ENCODE measurements around the gene RHO. TPM values are rescaled to one million over a fixed set of nuclear protein-coding genes. Genes with fewer than 3 reads are reported as not detected.
"Not testable (repeated sequence)": the region's sequence is repeated elsewhere in the genome, so short reads cannot be mapped to it uniquely, and the experiment has no call there.

Gene RHO
- total RNA-seq, 1 donor from 2014 or later = not detected

DNA sequence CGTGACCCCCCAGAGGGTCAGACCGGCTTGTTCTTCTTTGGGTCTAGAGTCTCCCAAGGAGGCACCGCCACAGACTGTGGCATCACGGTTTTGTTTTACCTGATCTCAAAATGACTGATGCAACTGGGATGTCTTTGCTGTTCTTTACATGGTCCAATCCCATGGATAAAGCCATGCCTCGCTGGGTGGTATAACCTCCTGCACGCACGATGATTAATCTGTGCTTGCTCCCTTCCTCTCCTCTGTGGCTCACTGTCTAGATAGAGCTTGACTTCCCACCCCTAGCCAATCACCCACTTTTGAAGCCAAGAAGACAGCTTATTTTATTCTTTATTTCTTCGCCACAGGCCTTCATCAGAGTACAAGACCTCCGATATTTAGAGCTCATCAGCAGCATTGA lies 36.6 kb upstream of the RHO start:
- H3K4me3 Mint-ChIP-seq (ENCODE audit: unreplicated experiment) = no peak overlapping the region
- H3K4me1 Mint-ChIP-seq (ENCODE audit: low read depth) = peaks cover 33% of the 10 kb centered on the region
- no peak for DNase-seq (ENCODE audit: low spot score)
- H3K27me3 Mint-ChIP-seq (ENCODE audit: low read depth) = no peaks in the 10 kb centered on the region
- H3K27ac Mint-ChIP-seq (ENCODE audit: unreplicated experiment) = peak overlapping the region; percentile 77
- H3K9me3 Mint-ChIP-seq (ENCODE audit: low read depth) = no peaks in the 10 kb centered on the region
- H3K36me3 Mint-ChIP-seq (ENCODE audit: low read depth) = peaks cover 8% of the 10 kb centered on the region
- TF ChIP-seq, protein P1, sequence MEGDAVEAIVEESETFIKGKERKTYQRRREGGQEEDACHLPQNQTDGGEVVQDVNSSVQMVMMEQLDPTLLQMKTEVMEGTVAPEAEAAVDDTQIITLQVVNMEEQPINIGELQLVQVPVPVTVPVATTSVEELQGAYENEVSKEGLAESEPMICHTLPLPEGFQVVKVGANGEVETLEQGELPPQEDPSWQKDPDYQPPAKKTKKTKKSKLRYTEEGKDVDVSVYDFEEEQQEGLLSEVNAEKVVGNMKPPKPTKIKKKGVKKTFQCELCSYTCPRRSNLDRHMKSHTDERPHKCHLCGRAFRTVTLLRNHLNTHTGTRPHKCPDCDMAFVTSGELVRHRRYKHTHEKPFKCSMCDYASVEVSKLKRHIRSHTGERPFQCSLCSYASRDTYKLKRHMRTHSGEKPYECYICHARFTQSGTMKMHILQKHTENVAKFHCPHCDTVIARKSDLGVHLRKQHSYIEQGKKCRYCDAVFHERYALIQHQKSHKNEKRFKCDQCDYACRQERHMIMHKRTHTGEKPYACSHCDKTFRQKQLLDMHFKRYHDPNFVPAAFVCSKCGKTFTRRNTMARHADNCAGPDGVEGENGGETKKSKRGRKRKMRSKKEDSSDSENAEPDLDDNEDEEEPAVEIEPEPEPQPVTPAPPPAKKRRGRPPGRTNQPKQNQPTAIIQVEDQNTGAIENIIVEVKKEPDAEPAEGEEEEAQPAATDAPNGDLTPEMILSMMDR (IDR thresholded peaks at IDR 0.05) = no peak

DNA sequence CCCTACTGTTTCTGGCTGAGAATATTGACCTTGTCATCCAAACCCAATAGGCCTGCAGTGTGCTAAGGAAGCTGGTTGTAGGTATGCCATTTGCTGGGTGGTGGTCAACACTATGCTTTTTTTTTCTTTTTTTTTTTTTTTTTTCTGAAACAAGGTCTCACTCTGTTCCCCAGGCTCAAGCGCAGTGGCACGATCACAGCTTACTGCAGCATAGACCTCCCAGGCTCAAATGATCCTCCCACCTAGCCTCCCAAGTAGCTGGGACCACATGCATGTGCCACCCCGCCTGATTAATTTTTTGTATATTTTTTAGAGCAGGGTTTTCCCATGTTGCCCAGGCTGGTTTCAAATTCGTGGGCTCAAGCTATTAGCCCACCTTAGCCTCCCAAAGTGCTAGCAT lies 35.7 kb upstream of the RHO start:
- no peak for DNase-seq (ENCODE audit: low spot score)
- Mint-ChIP-seq H3K27me3 (ENCODE audit: low read depth) (no peaks in the 10 kb centered on the region), H3K4me1 (ENCODE audit: low read depth) (peaks cover 28% of the 10 kb centered on the region), H3K27ac (ENCODE audit: unreplicated experiment) (no peak overlapping the region), H3K36me3 (ENCODE audit: low read depth) (peaks cover 8% of the 10 kb centered on the region), H3K9me3 (ENCODE audit: low read depth) (no peaks in the 10 kb centered on the region), H3K4me3 (ENCODE audit: unreplicated experiment) (no peak overlapping the region)
- TF ChIP-seq, protein P1 (IDR thresholded peaks at IDR 0.05) = no peak

DNA sequence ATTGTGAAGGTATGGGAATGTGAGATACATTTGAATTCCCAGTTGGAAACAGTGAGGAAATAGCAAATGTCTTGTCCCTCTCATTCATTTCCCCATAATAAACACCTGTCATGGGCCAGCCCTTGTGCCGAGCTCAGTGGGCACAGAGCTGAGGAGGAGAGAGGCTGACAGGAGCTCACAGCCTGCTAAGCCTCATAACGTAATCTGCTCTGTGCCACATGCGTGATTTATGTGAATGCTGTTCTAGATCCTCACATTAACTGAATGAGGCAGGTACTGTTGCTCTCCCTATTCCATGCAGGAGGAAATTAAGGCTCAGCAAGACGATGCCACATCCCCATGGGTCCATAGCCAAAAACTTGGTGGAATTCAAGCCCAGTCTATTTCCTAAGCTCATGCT lies 35.2 kb upstream of the RHO start:
- DNase-seq (ENCODE audit: low spot score) = no peak
- peaks cover 28% of the 10 kb centered on the region for H3K4me1 Mint-ChIP-seq (ENCODE audit: low read depth)
- TF ChIP-seq, protein P1 (IDR thresholded peaks at IDR 0.05) = no peak

DNA sequence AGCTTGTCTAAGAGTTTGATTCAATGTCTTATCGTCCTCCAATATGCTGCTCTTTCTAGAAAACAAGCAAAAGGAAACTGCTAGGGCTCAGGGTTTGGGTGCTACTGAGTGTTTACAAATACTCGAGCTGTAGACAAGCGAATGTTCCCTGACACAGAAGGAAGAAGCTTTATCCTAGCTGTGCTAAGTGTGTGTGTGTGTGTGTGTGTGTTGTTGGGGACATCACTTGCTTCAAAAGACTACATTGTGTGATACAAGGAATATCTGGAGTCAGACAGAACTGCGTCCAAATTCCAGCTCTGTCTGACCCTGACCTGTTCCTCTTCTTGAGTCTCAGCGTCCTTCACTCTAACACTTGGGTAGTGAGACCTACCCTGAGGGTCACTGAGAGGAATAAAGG lies 33.9 kb upstream of the RHO start:
- not testable (repeated sequence) for DNase-seq (ENCODE audit: low spot score); H3K36me3 Mint-ChIP-seq (ENCODE audit: low read depth); H3K27me3 Mint-ChIP-seq (ENCODE audit: low read depth); H3K4me3 Mint-ChIP-seq (ENCODE audit: unreplicated experiment); H3K9me3 Mint-ChIP-seq (ENCODE audit: low read depth)
- H3K27ac Mint-ChIP-seq (ENCODE audit: unreplicated experiment) = peak overlapping the region; percentile 50
- H3K4me1 Mint-ChIP-seq (ENCODE audit: low read depth) = peaks cover 35% of the 10 kb centered on the region

More for the DNA sequence above, 35.2 kb upstream of the RHO start:
- no peaks in the 10 kb centered on the region for H3K27me3 Mint-ChIP-seq (ENCODE audit: low read depth)
- no peak overlapping the region for H3K4me3 Mint-ChIP-seq (ENCODE audit: unreplicated experiment)
- H3K36me3 Mint-ChIP-seq (ENCODE audit: low read depth) = peaks cover 8% of the 10 kb centered on the region
- H3K9me3 Mint-ChIP-seq (ENCODE audit: low read depth) = no peaks in the 10 kb centered on the region
- H3K27ac Mint-ChIP-seq (ENCODE audit: unreplicated experiment) = no peak overlapping the region

DNA sequence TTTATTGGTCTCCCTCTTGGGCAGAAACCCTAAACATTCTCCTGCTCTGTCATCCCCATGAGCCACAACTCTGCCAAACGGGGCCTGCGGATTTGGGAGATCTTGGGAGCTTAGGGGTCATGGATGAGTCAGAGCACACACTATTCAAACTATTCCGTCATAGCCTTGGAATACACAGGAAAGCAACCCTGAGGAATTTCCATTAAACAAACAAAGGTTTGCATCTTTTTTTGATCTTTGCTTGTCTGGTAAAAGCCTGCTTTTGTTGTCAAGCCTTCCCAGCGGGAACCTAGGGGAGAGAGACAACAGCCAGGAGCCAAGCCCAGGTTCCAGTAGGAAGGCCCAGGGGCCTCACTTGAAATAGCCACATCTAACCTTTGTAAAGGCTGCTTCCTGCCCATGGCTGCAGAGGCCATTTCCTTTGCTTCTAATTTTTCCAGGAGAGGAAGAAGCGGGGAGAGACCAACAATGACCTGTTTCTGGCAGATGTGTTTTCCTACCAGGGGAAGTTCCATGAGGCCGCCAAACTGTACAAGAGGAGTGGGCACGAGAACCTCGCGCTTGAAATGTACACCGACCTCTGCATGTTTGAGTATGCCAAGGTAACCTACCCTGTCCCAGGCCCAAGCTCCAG lies 33.3 kb upstream of the RHO start:
- not testable (repeated sequence) for H3K36me3 Mint-ChIP-seq (ENCODE audit: low read depth); DNase-seq (ENCODE audit: low spot score); H3K27me3 Mint-ChIP-seq (ENCODE audit: low read depth); H3K4me3 Mint-ChIP-seq (ENCODE audit: unreplicated experiment); H3K9me3 Mint-ChIP-seq (ENCODE audit: low read depth)
- Mint-ChIP-seq H3K4me1 (ENCODE audit: low read depth) (peaks cover 35% of the 10 kb centered on the region), H3K27ac (ENCODE audit: unreplicated experiment) (peak overlapping the region; percentile 50)

DNA sequence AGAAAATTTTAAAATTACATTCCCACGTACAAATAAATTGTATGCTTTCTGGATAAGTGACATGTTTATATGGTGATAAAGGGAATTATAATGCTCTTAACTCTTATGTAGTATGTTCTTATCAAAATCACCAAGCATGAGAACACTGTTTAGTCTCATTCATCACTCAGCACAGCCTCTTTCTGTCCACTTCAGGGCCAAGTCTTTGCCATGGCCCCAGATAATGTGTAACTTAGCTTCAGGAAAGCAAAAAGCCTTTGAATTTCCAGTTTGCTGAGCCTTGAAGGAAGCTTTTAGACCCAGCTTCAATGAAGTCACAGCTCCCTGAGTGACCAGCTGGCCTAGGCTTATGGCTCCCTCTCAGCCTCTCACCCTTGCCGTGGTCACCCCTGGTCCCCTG lies 30.6 kb upstream of the RHO start:
- peaks cover 43% of the 10 kb centered on the region for H3K4me1 Mint-ChIP-seq (ENCODE audit: low read depth)
- not testable (repeated sequence) for H3K27me3 Mint-ChIP-seq (ENCODE audit: low read depth); DNase-seq (ENCODE audit: low spot score); H3K36me3 Mint-ChIP-seq (ENCODE audit: low read depth); H3K27ac Mint-ChIP-seq (ENCODE audit: unreplicated experiment); H3K9me3 Mint-ChIP-seq (ENCODE audit: low read depth); H3K4me3 Mint-ChIP-seq (ENCODE audit: unreplicated experiment)

DNA sequence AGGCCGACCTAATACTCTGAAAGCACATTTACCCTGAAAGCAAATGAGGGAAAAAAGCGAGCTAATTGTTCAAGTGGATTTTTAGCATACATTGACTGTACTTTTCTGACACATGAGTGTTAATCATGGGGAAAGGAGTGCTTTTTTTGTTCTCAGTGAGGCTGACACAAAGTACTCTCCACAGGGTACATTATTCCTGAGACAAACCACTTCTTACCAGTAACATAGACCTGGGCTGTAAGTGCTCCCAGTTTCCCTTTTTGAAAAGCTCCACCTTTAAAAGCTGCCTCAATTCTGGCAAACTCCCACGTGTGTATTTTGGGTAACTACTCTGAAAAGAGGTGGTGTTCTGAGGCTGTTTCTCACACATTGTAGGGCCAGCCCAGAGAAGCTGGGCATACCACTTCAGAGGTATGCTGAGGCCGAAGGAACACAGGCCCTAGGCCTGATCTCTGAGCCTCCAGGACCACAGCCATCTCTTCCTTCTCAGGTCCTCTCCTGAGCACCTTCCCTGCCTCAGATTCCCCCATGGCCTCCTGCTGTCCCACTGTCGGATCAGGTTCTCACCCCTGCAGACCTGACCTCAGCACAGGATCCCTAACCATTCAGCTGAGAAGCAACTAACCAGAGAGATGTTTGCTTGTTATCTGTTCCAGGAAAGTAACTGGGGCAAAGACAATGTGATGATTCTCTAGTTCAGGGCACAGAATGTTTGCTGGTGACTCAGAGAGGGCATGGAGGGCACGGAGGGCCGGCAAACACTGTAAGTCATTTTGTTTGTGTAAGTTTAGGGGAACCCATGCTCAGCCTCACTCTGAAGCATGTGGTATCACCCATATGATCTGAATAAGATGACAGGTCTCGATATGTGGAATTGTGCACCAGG lies 29.6 kb upstream of the RHO start:
- DNase-seq (ENCODE audit: low spot score); H3K9me3 Mint-ChIP-seq (ENCODE audit: low read depth); H3K27ac Mint-ChIP-seq (ENCODE audit: unreplicated experiment): not testable (repeated sequence)

DNA sequence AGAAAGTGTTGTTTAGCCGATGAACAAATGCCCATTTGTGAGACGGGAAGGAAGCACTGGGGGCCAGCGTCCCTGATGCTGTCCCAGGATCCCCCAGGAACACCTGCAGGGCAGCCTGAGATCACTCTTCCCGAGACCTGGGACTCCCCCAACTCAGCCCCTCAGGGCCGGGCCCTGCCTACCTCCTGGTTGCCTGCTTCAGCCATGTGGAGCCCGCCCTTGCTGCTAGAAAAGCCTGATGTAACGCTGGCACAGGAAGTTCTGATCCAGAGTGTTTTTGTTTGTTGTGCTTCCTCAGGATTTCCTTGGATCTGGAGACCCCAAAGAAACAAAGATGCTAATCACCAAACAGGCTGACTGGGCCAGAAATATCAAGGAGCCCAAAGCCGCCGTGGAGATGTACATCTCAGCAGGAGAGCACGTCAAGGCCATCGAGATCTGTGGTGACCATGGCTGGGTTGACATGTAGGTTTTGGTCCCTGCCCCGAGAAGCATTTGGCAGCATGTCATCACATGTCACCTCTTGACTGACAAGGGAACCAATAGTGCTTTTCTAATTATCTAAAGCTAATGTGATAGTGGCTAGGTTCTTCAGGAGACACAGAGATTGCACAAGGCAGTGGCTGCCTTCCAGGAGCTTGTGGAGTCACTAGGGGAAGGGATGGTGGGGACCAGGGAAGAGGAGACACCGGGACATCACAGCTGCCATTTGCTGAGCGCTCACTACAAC lies 28.7 kb upstream of the RHO start:
- not testable (repeated sequence) for H3K9me3 Mint-ChIP-seq (ENCODE audit: low read depth); H3K27me3 Mint-ChIP-seq (ENCODE audit: low read depth); DNase-seq (ENCODE audit: low spot score); H3K27ac Mint-ChIP-seq (ENCODE audit: unreplicated experiment); H3K36me3 Mint-ChIP-seq (ENCODE audit: low read depth); H3K4me3 Mint-ChIP-seq (ENCODE audit: unreplicated experiment)
- peaks cover 37% of the 10 kb centered on the region for H3K4me1 Mint-ChIP-seq (ENCODE audit: low read depth)

More for the DNA sequence above, 29.6 kb upstream of the RHO start:
- not testable (repeated sequence) for H3K27me3 Mint-ChIP-seq (ENCODE audit: low read depth); H3K36me3 Mint-ChIP-seq (ENCODE audit: low read depth); H3K4me3 Mint-ChIP-seq (ENCODE audit: unreplicated experiment)
- H3K4me1 Mint-ChIP-seq (ENCODE audit: low read depth) = peaks cover 43% of the 10 kb centered on the region
